ENCODE measurements around the gene LY6G6C. TPM values are rescaled to one million over a fixed set of nuclear protein-coding genes. Genes with fewer than 3 reads are reported as not detected.

The LY6G6C gene
- total and polyA plus RNA-seq, 2 of the 13 experiments (the other 11 are each of a cell fraction or from before 2014, with no cell fraction given) = 0.15 TPM; not detected in 1

DNA sequence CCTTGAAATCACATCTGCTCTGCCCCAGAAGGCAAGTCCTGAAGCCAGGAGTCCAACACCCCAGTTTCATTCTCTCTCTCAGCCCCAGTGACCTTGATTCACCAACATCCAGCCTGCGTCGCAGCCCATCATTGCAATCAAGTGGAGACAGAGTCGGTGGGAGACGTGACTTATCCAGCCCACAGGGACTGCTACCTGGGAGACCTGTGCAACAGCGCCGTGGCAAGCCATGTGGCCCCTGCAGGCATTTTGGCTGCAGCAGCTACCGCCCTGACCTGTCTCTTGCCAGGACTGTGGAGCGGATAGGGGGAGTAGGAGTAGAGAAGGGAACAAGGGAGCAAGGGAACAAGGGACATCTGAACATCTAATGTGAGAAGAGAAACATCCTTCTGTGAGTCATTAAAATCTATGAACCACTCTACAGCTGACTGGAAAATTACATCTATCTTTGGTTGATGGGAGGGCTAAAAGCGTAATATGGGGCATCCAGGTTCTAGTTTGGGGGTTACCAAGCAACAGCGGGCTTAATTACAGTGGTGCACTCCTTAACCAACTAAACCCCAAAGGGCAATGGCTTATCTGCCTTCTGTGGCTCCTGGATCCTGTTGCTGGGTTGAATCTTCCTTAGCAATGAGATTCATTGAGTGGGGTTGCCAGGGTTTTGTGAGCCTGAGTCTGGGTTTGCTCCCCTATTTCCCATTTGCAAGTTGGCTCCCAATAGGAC, 3.9 kb downstream of the LY6G6C start (continued):
- TF ChIP-seq MAZ (IDR thresholded peaks at IDR 0.05; ENCODE audit: borderline replicate concordance, low read depth, low read length) = no peak
- TF ChIP-seq MAZ (CRISPR knock-in tag; IDR thresholded peaks at IDR 0.05; ENCODE audit: low read depth) = no peak
- TF ChIP-seq CEBPG (CRISPR knock-in tag; IDR thresholded peaks at IDR 0.05) = peak; percentile 37; the same call in 1 of the 2 replicates
- TF ChIP-seq RXRB (CRISPR knock-in tag; IDR thresholded peaks at IDR 0.05; ENCODE audit: borderline replicate concordance) = peak; percentile 30; the same call in 1 of the 2 replicates
- no peak for TF ChIP-seq SRSF1 (optimal IDR thresholded peaks at IDR 0.05; ENCODE audit: low read depth, low read length)
- TF ChIP-seq, protein P1, sequence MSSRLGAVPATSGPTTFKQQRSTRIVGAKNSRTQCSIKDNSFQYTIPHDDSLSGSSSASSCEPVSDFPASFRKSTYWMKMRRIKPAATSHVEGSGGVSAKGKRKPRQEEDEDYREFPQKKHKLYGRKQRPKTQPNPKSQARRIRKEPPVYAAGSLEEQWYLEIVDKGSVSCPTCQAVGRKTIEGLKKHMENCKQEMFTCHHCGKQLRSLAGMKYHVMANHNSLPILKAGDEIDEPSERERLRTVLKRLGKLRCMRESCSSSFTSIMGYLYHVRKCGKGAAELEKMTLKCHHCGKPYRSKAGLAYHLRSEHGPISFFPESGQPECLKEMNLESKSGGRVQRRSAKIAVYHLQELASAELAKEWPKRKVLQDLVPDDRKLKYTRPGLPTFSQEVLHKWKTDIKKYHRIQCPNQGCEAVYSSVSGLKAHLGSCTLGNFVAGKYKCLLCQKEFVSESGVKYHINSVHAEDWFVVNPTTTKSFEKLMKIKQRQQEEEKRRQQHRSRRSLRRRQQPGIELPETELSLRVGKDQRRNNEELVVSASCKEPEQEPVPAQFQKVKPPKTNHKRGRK (CRISPR knock-in tag; IDR thresholded peaks at IDR 0.05) = no peak
- TF ChIP-seq, protein P2, sequence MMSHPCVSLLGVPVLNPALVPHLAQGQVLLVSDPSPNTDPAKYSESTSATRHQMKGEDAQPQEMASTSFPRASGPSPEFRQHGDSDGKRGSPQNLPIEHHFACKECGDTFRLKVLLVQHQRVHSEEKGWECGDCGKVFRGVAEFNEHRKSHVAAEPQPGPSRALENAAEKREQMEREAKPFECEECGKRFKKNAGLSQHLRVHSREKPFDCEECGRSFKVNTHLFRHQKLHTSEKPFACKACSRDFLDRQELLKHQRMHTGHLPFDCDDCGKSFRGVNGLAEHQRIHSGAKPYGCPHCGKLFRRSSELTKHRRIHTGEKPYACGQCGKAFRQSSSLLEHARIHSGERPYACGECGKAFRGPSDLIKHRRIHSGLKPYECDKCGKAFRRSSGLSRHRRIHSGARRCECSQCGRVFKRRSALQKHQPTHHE (CRISPR knock-in tag; IDR thresholded peaks at IDR 0.05; ENCODE audit: borderline replicate concordance) = no peak
- TF ChIP-seq ZFY (CRISPR knock-in tag; IDR thresholded peaks at IDR 0.05) = no peak
- TF ChIP-seq ZNF792 (CRISPR knock-in tag; IDR thresholded peaks at IDR 0.05) = 0 out of 2 replicates have a peak, but pooled peaks have one; percentile 57
- no peak for TF ChIP-seq MZF1 (CRISPR knock-in tag; IDR thresholded peaks at IDR 0.05; ENCODE audit: borderline replicate concordance)
- TF ChIP-seq RNF2 (conservative IDR thresholded peaks at IDR 0.05; ENCODE audit: low read depth) = no peak
- TF ChIP-seq, protein P3, sequence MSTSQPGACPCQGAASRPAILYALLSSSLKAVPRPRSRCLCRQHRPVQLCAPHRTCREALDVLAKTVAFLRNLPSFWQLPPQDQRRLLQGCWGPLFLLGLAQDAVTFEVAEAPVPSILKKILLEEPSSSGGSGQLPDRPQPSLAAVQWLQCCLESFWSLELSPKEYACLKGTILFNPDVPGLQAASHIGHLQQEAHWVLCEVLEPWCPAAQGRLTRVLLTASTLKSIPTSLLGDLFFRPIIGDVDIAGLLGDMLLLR (CRISPR knock-in tag; IDR thresholded peaks at IDR 0.05) = no peak
- no peak for TF ChIP-seq HES4 (CRISPR knock-in tag; IDR thresholded peaks at IDR 0.05; ENCODE audit: borderline replicate concordance)
- no peak for TF ChIP-seq ZNF775 (CRISPR knock-in tag; IDR thresholded peaks at IDR 0.05; ENCODE audit: borderline replicate concordance)
- TF ChIP-seq SSRP1 (CRISPR knock-in tag; IDR thresholded peaks at IDR 0.05) = no peak
- TF ChIP-seq ZNF121 (CRISPR knock-in tag; IDR thresholded peaks at IDR 0.05) = no peak
- TF ChIP-seq, protein P4, sequence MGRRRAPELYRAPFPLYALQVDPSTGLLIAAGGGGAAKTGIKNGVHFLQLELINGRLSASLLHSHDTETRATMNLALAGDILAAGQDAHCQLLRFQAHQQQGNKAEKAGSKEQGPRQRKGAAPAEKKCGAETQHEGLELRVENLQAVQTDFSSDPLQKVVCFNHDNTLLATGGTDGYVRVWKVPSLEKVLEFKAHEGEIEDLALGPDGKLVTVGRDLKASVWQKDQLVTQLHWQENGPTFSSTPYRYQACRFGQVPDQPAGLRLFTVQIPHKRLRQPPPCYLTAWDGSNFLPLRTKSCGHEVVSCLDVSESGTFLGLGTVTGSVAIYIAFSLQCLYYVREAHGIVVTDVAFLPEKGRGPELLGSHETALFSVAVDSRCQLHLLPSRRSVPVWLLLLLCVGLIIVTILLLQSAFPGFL (CRISPR knock-in tag; IDR thresholded peaks at IDR 0.05) = no peak
- TF ChIP-seq ZNF558 (CRISPR knock-in tag; IDR thresholded peaks at IDR 0.05; ENCODE audit: borderline replicate concordance) = no peak
- TF ChIP-seq, protein P5, sequence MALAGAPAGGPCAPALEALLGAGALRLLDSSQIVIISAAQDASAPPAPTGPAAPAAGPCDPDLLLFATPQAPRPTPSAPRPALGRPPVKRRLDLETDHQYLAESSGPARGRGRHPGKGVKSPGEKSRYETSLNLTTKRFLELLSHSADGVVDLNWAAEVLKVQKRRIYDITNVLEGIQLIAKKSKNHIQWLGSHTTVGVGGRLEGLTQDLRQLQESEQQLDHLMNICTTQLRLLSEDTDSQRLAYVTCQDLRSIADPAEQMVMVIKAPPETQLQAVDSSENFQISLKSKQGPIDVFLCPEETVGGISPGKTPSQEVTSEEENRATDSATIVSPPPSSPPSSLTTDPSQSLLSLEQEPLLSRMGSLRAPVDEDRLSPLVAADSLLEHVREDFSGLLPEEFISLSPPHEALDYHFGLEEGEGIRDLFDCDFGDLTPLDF (CRISPR knock-in tag; IDR thresholded peaks at IDR 0.05) = no peak
- no peak for TF ChIP-seq HOXA7 (CRISPR knock-in tag; IDR thresholded peaks at IDR 0.05)
- no peak for TF ChIP-seq U2AF2 (IDR thresholded peaks at IDR 0.05; ENCODE audit: low read depth, low read length)
- TF ChIP-seq TCF7L2 (IDR thresholded peaks at IDR 0.05; ENCODE audit: low read depth, low read length) = no peak
- no peak for TF ChIP-seq MXD4 (CRISPR knock-in tag; IDR thresholded peaks at IDR 0.05)
- no peak for TF ChIP-seq RBAK (CRISPR knock-in tag; IDR thresholded peaks at IDR 0.05)
- 0 out of 2 replicates have a peak, but pooled peaks have one; percentile 47 for TF ChIP-seq DMAP1 (CRISPR knock-in tag; IDR thresholded peaks at IDR 0.05)
- no peak for TF ChIP-seq ZNF253 (CRISPR knock-in tag; IDR thresholded peaks at IDR 0.05; ENCODE audit: borderline replicate concordance)

Data from HepG2 (cell line).